Embryonic facial prominence (tissue), 1 donor: ENCODE measurements around the gene SLC17A5.
"Not testable (repeated sequence)": the region's sequence is repeated elsewhere in the genome, so short reads cannot be mapped to it uniquely, and the experiment has no call there.

Source experiments
- DNase-seq: peaks from one replicate; pipeline ENCODE4 v3.0.0-alpha.2; 2016; ENCODE audit errors: extremely low spot score

SLC17A5 gene

GRCh38 chr6:73566486-73566871 lies 87.3 kb downstream of the SLC17A5 start:
- DNase-seq = not testable (repeated sequence)

GRCh38 chr6:73565767-73566485 lies 87.9 kb downstream of the SLC17A5 start:
- no peak for DNase-seq

GRCh38 chr6:73564578-73565345 lies 89.0 kb downstream of the SLC17A5 start:
- DNase-seq = no peak

GRCh38 chr6:73562558-73562957 lies 91.2 kb downstream of the SLC17A5 start:
- DNase-seq = no peak

- no peak for DNase-seq
Measured at GRCh38 chr6:73560853-73561407, 92.9 kb downstream of the SLC17A5 start.

- no peak for DNase-seq
Measured at GRCh38 chr6:73560182-73560732, 93.5 kb downstream of the SLC17A5 start.

GRCh38 chr6:73559399-73559794 lies 94.4 kb downstream of the SLC17A5 start:
- DNase-seq = not testable (repeated sequence)

GRCh38 chr6:73558624-73559398 lies 95.0 kb downstream of the SLC17A5 start:
- DNase-seq = no peak

- no peak for DNase-seq
Measured at GRCh38 chr6:73556836-73557235, 97.0 kb downstream of the SLC17A5 start.

- not testable (repeated sequence) for DNase-seq
Measured at GRCh38 chr6:73555380-73555949, 98.3 kb downstream of the SLC17A5 start.

GRCh38 chr6:73551115-73551514 lies 102.7 kb downstream of the SLC17A5 start:
- not testable (repeated sequence) for DNase-seq

- DNase-seq = no peak
Measured at GRCh38 chr6:73548458-73549446, 105.0 kb downstream of the SLC17A5 start.

GRCh38 chr6:73547036-73547435 lies 106.8 kb downstream of the SLC17A5 start:
- no peak for DNase-seq
